Measurements from ENCODE around the gene NOP9.
A peak's percentile ranks its signal among the peaks of the same experiment; 100 is the strongest.

- TF ChIP-seq CTCF (IDR thresholded peaks at IDR 0.05), result peak; percentile 69
- TF ChIP-seq SIN3A (IDR thresholded peaks at IDR 0.05; ENCODE audit: borderline replicate concordance, insufficient read depth, low read depth, low read length), result no peak
These were observed 3.1 kb upstream of the NOP9 start for GRCh38 chr14:24296341-24297157.
